HG03135 (cell line): Measurements from ENCODE around the gene MAP3K5.
A peak's percentile ranks its signal among the peaks of the same experiment; 100 is the strongest.
"Not testable (repeated sequence)": the region's sequence is repeated elsewhere in the genome, so short reads cannot be mapped to it uniquely, and the experiment has no call there.

Experiments used
- ATAC-seq: cut with Tn5 transposase; IDR thresholded peaks from one replicate; pipeline ENCODE4 v1.9.1; 2021; ENCODE audit warnings: mild to moderate bottlenecking, moderate library complexity; ENCODE audit not compliant: unreplicated experiment

The MAP3K5 gene

DNA sequence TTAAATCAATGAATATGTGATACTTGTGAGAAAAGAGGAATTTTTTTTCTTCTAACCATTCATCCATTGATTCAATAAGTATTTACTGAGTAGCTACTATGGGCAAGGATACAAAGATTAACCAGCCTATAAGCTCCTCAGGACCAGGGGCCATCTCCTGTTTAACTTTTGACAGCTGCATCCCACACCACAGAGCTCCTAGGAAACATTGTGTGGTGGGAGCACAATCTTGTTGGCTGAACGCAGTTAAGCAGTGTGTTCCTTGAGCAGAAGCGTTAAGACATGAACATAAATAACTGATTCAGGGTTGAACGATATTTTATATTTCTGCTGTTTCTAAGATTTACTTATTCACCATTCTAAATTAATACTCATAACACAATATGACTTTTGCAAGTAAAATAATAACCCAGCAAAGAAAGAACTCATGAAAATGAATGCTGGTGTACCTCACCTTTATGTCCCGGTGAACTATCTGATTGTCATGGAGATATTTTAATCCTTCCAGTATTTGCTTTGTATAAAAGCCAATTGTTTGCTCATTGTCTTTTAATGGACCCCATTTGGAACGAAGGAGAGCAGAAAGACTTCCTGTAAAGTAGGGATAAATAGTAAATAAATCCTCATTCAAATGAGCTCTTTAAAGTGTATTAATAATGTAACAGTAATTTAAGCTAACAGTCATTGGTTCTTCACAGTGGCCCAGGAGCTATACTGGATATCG lies 179.4 kb downstream of the MAP3K5 start:
- ATAC-seq, result no peak

DNA sequence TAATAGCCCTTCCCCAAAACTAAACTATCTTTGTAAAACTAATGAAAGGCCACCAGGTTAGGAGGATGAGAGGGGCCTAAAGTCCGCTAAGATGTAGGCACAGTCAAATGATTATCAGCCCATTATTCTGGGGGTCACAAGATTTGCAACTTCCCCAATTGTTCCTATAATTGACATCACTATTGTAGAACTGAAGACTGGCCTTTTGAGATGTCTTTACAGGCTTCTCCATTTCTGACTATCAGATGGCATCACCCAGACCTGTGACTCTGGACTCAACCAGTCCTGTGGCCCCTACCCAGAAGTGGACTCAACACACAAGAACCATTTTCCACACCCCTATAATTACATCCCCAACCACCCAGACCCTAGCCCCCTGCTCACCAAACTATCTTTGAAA lies 180.5 kb downstream of the MAP3K5 start:
- ATAC-seq, result no peak

DNA sequence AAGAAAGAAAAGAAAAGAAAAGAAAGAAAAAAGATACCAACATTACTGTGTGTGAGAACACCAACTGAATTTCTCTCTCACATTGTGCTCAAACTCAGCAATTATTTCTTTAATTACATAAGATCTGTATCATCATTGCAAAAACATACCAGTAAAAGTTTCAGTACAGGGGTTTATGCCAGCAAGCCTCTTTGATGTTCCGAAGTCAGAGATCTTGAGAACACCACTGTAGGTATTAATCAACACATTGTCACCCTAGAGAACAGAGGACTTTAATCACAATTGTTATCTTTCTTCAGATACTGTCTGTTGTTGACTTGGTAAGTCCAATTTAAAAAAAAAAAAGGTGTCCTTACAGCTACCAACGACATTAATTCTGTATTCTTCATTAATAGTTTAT lies 181.1 kb downstream of the MAP3K5 start:
- no peak for ATAC-seq

DNA sequence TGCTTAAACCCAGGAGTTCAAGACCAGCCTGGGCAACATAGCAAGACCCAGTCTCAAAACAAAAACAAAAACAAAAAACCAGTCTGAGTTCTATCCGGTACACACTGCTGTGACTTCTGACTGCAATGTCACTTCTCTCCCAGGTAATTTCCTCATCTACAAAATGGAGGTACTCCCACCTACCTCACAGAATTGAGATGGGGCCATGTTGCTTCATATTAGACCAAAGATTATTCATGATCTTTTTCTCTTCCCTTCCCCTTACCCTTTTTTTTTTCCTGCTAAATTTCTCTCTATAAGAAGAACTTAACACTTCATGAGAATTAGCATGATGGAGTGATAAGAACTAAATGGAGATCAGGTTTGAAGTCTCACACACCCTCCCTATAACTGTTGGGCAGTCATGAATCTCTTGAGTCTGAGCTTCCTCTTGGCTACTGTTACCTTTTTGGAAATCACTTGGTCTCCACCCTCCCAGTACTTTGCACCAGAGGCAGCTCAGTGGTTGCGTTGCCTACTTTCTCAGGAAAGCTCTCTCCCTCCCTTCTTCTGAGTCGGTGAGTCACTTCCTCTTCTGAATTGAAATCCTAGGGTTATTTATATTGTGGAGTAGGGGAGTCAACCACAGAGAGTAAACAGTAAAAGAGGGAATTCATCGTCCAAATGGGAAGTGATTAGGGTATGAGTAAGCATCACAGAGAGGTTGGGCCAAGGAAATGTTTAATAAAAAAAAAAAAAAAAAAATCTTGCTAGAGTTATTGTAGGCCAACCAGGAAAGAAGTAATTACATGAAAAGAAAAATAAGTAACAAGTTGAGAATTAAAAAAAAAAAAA lies 182.2 kb downstream of the MAP3K5 start:
- ATAC-seq, result no peak

DNA sequence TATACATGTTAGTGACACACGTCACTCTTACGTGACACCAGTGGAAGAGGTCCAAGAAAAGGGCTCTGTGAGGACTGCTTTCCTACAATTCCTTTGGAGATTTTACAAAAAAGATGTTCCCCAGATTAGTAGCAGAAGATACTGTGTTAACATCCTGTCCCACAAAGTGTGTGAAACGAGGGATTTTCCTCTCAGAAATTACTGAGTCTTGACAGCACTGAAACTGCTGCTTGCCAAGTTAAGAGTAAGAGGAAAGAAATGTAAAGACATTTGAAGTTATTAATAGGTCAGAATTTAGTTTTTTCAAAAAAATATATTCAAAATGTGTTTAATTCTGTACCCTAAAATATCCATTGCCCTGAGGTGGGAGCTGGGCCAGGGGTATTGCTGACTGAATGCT lies 183.3 kb downstream of the MAP3K5 start:
- no peak for ATAC-seq

DNA sequence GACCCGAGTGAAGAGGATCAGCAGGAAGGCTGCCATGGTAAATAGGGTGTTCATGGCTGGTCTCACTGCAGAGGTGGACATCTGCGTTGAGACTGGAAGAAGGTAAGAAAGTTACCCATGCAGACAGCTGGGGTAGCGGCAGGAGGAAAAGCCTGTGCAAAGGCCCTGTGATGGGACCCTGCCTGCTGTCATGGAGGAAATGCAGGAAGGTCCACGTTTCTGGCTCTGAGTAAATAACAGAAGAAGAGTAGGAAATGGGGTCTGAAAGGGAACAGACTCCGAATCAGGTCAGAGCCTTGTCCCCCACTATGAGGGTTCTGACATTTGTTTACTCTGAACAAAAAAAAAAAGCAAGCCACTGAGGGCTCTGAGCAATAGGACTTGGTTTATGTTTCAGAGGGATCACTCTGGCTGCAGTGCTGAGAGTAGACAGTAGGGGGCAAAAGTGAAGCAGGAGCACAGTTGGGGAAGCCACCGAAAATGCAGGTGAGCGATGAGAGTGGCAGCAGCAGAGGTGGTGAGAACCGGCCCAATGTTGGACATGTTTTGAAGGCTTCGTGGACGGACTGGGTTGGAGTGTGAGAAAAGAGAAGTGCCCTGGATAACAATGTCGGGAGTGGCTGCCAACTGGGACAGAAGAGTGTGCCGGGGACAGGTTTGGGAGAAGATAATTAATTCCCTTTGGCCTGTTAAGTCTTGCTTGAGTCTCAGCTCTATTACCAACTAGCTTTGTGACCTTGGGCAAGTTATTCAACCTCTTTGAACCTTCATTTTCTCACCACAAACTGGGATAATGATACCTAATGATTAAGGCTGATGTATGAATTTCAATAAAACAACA lies 184.1 kb downstream of the MAP3K5 start:
- peak; percentile 83 for ATAC-seq

DNA sequence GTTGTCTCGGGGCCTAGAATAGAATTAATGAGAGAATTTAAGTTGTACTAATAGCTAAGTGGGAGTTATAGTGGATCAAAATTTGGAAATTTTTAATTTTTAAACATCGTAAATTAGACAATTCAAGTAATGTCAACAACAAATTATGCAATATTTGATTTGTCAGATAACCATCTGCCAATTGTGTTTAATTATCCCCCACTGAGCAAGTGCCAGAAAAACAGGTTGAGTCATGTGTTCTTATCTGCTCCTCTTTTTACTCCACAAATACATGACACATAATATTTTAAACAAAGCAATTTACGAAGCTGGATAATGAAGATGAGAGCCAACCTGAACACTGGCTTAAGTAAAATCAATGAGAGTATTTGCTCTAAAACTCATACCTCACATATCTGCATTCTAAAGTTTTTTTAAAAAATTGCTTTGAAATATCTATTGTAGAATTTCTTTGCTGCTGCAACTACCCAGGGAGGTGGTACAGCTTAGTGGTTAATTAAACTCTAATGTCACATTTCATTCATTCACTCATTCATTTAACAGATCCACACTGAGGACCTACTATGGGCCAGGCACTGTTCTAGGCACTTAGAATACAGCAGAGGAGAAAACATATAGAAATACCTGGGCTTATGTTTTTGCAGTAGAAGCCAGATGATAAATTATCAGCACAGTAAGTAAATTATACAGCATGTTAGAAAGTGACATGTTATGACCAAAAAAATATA lies 184.9 kb downstream of the MAP3K5 start:
- ATAC-seq, result no peak

DNA sequence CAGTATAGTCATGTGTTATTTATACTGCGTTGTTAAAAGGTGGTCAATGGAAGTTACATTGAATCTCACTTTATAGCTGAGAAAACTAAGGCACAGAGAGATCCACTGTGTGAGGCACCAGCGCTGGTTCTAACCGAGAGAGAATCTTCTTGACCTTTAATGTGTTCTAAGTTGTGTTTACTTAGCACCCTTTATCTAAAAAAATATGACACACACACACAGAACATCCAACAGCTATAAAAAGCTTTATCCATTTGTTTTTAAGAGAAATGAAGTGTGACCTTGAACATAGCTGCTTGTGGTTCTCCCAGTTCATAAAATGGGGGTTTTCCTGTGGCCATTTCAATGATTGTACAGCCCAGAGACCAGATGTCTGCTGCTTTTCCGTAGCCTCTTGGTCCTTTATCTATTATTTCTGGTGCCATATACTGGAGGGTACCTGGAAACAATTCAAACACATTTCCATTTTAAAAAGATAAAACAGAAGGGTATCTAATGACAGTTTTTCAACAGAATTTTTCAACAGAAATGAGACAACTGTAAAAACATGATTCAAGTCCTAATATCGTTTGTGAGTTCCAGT lies 187.3 kb downstream of the MAP3K5 start:
- no peak for ATAC-seq

DNA sequence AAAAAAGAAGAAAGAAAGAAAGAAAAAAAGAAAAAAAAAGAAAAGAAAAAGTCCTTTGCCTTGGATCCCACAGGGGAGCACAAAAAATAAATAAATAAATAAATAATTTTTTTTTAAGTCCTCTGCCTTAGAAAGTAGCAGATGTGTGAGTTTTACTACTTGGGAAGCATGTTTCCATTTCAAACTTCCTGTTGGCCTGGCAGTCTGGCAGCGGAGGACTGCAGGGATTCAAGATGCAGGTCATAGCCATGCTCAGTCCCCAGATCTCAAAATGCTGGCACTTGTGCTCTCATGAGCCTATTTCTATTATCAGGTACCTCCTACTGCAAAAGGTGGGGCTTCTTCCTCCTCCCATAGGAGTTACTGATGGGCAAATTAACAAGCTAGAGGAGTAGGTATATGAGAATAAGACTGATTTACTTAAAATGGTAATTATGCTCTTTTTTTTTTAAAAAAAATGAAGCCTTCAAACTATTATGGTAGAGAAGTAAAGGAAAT lies 187.9 kb downstream of the MAP3K5 start:
- ATAC-seq, result no peak

DNA sequence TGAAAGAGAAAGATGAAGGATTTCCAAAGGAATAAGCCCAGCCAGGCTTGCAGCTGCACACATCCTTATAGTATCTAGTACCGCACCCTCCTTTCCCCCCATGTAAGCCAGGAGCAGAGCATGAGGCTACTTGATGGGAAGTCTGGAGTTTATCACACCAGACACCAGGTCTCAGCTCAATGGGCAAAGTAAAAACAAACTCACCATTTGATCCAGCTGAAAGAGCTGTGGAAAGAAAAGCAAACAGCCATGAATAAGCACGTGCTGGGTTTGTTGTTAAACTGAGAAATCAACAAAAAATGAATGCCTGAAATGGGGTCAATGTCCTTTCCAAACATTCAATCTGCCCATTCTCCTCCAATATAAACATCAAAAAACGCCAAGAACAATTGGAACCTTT lies 191.5 kb downstream of the MAP3K5 start:
- ATAC-seq, result no peak

DNA sequence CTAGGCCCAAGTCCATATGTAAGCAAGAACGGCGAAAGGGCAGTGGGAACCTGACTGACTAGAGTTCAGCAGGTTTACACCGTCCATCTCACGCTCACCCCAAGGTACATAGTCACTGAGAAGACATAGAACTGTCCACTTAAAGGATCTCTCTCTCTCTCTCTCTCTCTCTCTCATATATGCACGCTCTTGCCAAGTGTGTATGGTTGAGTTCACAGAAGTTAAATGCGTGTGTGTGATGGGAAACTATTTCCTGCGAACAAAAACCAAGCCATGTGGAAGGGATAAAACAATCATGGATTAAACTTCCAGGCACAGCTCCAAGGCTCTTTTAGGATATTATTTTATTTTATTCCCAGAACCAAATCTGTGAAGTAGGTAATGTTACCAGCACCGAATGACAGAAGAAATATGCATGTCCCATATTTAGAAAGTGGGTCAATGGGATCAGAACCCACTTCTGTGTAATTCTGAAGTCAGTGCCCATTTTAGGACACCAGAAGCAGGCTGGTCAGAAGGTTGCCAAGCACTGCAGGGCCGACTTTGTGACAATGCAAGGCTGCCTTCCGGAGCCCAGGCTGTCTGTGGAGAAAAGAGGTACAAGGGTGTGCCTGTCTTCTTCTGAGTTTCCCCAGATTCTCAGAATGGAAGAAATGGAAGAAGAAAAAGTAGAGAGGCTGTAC lies 192.8 kb downstream of the MAP3K5 start:
- no peak for ATAC-seq

DNA sequence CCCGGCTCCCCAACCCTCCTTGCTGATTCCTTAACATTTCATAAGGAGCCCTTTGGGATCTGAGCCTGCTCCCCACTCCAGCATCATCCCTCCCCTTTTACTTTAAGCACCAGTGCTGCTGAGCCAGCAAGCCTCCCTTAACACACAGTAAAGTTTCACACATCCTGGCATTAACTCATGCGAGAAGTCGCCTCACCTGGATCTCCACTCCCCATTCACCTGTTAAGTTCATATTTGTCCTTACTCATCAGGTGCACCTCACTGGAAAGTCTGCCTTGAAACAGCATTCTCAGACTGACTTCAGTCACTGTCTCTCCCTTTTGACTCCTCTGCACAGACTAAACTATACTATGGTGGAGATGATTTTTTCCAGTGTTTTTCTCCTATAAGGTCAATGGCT lies 194.2 kb downstream of the MAP3K5 start:
- no peak for ATAC-seq

DNA sequence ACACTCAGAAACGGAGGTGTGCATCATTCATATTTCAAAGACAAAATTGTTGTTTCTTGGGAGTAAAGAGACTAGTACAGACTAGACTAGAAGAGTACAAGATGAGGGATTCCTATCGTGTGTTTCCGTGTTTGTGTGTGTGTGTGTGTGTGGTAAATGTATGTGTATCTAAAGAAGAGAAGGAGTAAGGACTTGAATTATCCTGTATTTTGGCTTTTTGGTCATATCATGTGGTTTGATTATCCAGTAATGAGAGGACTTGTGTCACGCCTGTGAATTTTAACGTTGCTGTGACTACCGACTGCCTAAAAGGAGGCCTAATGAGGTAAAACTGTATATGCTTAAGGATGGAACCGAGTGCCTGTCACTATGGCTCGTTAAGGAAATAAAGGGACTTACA lies 197.6 kb downstream of the MAP3K5 start:
- no peak for ATAC-seq

DNA sequence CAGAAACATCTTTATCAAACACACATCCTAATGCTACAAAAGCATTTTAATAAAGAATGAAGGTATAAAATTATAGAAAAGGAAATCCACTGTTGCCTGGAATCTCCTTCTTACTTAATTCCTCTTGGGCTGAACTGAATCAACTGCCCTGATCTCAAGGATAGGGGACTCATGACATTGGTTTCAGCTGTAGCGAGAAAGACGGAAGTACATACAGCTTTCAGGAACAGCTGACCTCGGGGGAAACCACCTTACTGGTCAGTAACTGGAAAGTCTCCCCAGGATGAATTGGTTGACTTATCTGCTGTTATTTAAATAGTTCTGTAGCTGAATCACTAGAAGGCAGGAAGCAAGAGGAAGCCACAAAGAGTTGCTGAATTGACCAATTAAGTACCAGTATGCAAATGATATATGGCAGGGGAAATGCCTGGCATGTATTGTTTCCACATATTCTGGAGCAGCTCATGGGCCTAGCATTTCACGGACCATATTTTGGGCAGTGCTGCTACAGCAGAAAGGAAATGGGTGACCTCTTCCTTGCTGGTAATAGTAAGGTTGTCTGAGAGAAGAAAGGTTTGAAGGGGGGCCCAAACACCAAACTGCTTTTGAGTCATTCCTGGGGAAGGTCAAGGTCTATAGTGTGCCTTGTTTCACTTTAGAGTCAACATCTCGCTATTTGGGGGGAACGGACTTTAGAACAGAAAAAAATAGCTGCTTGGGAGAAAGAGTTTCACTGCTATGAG lies 198.4 kb downstream of the MAP3K5 start:
- peak; percentile 96 for ATAC-seq

DNA sequence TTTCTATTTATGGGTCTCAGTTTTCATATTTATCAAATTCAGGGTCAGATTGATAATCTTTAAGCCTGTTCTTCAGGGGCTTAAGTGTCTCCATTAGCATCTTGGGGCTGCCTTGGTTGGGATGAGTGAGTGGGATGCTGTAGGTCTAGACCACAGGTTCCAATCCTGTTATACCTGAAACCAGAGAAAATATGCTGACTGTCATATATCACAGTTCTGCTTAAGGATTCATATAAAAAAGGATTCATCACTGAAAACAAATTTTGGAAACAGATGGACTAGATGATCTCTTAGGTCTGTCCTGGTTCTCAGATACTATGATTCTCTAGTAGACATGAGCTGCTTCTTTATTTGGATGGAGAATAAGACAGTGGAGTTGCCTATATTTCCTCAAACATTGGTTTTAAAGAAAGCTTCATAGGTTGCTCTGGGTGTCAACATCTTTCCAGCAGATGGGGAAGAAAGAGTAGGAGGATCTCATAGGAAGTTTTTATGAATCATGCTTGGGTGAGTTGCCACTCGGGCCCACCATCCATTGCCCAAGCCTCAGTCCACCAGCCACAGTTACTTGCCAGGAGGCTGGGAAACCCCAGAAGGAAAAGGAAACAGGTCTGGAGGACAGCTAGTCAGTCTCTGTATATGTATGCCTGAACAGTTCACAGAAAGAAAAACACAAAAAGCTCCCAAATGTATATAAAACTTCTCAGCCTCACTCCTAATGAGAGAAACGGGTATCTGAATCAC lies 199.2 kb downstream of the MAP3K5 start:
- no peak for ATAC-seq

DNA sequence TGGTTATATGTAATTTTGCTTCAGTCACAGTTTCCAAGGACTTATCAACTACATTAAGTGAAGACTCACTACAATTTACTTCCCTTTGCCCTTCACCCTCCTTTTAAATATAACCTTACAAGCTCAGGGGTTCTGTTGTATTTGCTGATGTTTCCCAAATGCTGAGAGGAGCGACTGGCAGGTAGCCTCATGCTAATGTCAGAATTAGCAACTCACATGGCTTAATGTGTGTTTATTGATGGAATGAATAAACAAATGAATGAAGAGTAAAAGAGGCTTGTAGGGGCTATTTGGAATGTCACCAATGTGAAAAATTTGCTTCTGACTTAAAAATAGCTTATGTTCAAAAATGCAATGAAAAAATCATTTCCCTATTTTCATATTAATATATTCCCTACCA lies 200.7 kb downstream of the MAP3K5 start:
- no peak for ATAC-seq

DNA sequence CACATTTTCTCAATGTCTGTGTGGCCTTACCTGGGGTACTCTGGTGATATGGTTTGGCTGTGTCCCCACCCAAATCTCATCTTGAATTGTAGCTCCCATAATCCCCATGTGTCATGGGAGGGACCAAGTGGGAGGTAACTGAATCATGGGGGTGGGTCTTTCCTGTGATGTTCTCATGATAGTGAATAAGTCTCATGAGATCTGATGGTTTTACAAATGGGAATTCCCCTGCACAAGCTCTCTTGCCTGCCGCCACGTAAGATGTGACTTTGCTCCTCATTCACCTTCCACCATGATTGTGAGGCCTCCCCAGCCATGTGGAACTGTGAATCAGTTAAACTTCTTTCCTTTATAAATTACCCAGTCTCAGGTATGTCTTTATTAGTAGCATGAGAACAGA lies 201.4 kb downstream of the MAP3K5 start:
- not testable (repeated sequence) for ATAC-seq

DNA sequence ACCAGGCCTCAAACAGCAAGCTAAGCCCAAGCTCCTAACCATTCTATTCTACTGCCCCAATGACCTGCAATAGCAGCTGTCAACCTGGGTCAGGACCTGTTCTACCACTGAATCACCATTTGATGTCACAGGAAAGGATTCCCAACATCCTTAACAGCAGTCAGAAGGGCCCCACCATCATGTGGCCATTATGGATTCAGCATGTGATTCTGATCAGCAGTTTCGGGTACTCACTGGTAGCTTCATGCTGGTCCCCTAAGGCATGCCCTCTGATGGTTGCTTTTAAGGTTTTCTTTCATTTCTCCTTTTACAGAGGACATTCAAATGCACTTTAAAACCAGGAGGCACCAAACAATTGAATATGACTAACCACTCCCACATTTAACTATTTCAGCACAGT lies 204.8 kb downstream of the MAP3K5 start:
- ATAC-seq, result no peak
